BJ (cell line): ENCODE results near the gene ALAD. TPM values are rescaled to one million over a fixed set of nuclear protein-coding genes. Genes with fewer than 3 reads are reported as not detected.
"Not testable (repeated sequence)": the region's sequence is repeated elsewhere in the genome, so short reads cannot be mapped to it uniquely, and the experiment has no call there.

Experiments
- CTCF ChIA-PET: fragments of 350-600 bp; formaldehyde crosslinking; extraction: SDS; loops from one replicate; lab custom pipeline; 2021; ENCODE audit warnings: antibody characterized with exemption, inconsistent platforms; lab: Yijun Ruan, JAX
- POLR2A ChIA-PET: fragments of 300-600 bp; sonication (Branson Sonifier 250); formaldehyde crosslinking; extraction: SDS; loops from one replicate; lab custom pipeline; 2021; ENCODE audit warnings: antibody characterized with exemption; lab: Charles Lee
- DNase-seq: peaks from one replicate; pipeline ENCODE4 v3.0.0-alpha.2; 2011; ENCODE audit warnings: low read depth
- H3K27me3 ChIP-seq: 2 replicates; pipeline ENCODE4 v1.6.0; 2011; ENCODE audit warnings: low read length; ENCODE audit not compliant: control insufficient read depth, insufficient read depth
- H3K36me3 ChIP-seq: 2 replicates; pipeline ENCODE4 v1.5.1; 2011; ENCODE audit warnings: low read length; ENCODE audit not compliant: control insufficient read depth, insufficient read depth
- H3K4me3 ChIP-seq: 2 replicates; pipeline ENCODE4 v1.5.1; 2011; ENCODE audit warnings: low read depth, mild to moderate bottlenecking, control low read depth, low read length
- CTCF ChIP-seq: IDR thresholded peaks from 2 replicates; pipeline ENCODE4 v1.5.1; 2011; ENCODE audit warnings: low read depth, mild to moderate bottlenecking, control low read depth, inconsistent platforms, low read length, moderate library complexity; ENCODE audit not compliant: insufficient read depth
- polyA plus RNA-seq: library from polyadenylated mRNA; depleted of rRNA; stranded (reverse); fragments of >200 nt; gene quantifications from 2 replicates; pipeline ENCODE4 v1.2.3, GENCODE V29; 2011

ALAD gene
- polyA plus RNA-seq, 1 experiment = 9.5 TPM

DNA sequence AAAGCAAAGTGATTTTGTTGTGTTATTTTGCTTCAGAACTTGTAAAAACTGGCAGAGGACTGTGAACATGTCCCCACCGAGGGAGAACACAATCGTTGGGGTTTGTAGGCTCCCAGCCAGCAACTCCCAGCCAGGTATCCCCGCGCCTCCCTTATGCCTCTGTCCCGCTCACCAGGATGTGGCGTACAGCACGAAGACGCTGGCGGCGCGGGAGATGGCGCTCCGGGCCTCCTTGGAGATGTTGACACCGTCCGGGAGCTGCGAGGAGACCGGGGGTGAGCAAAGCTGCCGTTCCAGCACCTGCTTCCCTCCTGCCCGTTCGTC lies 8.8 kb upstream of the ALAD start:
- peak overlapping the region; percentile 99 for H3K4me3 ChIP-seq
- ChIA-PET POLR2A (interaction anchor here (0.6 to 1.3 kb wide), 6 partner anchors 9 to 240 kb away, joined by 3 to 8 read pairs (median 4); partner anchors contain the start of genes ALAD, CDC26 and PRPF4), CTCF (interaction anchor here (1.3 to 6.3 kb wide), 6 partner anchors 10 to 246 kb away, joined by 4 to 45 read pairs (median 6); partner anchors contain the start of genes ALAD, CDC26 and PRPF4)

GRCh38 chr9:113409481-113409880 lies 8.4 kb upstream of the ALAD start:
- TF ChIP-seq CTCF = no peak
- ChIA-PET CTCF (interaction anchor here (1.3 to 6.3 kb wide), 6 partner anchors 10 to 246 kb away, joined by 4 to 45 read pairs (median 6); partner anchors contain the start of genes ALAD, CDC26 and PRPF4), POLR2A (interaction anchor here (1.0 to 1.3 kb wide), 4 partner anchors 8 to 206 kb away, joined by 3 to 8 read pairs (median 5); partner anchors contain the start of genes ALAD, CDC26 and PRPF4)
- DNase-seq = no peak
- Histone ChIP-seq H3K27me3 (no peaks in the 10 kb centered on the region), H3K4me3 (peak overlapping the region; percentile 99), H3K36me3 (peaks cover 1% of the 10 kb centered on the region; the same call in 1 of the 2 replicates)

More for the DNA sequence above, 8.8 kb upstream of the ALAD start:
- Histone ChIP-seq H3K27me3 (no peaks in the 10 kb centered on the region), H3K36me3 (peaks cover 1% of the 10 kb centered on the region; the same call in 1 of the 2 replicates)
- no peak for TF ChIP-seq CTCF
- DNase-seq = no peak

- CTCF ChIA-PET = interaction anchor here (1.0 to 10.2 kb wide), 7 partner anchors 7 to 175 kb away, joined by 3 to 74 read pairs (median 3); partner anchors contain the start of genes ALAD, CDC26, PRPF4 and RNF183
- H3K27me3 ChIP-seq, POLR2A ChIA-PET, H3K4me3 ChIP-seq, H3K36me3 ChIP-seq, DNase-seq: not testable (repeated sequence)
- TF ChIP-seq CTCF = peak; percentile 84
Observed at GRCh38 chr9:113406873-113407511, 5.9 kb upstream of the ALAD start.

GRCh38 chr9:113406353-113406752 lies 5.3 kb upstream of the ALAD start:
- H3K4me3 ChIP-seq, DNase-seq, H3K36me3 ChIP-seq, H3K27me3 ChIP-seq, POLR2A ChIA-PET: not testable (repeated sequence)
- CTCF ChIA-PET = interaction anchor here (0.9 to 10.2 kb wide), 6 partner anchors 10 to 213 kb away, joined by 3 to 74 read pairs (median 4); partner anchors contain the start of genes CDC26, PRPF4 and RNF183

DNA sequence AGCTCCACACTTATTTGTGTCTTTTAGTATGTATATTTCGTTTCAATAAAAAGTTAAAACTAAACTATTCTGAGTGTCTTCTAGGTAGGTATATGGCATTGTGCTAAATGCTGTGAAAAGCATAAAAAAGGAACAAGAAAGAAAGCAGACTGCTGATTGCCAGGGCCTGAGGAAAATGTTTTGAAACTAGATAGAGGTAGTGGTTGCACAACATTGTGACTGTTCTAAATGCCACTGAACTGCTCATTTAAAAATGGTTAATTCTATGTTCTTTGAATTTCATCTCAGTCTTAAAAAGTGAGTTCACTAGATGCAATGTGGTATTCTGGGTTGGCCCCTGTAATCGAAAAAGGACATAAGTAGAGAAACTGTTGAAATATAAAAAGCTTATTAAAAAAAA lies 2.6 kb upstream of the ALAD start:
- ChIA-PET CTCF (interaction anchor here (0.6 to 10.2 kb wide), 6 partner anchors 9 to 188 kb away, joined by 3 to 74 read pairs (median 4); partner anchors contain the start of genes CDC26, PRPF4 and WDR31), POLR2A (interaction anchor here (0.7 kb wide), 1 partner anchor 52 kb away, joined by 18 read pairs; no protein-coding TSS in a partner anchor)
- H3K36me3 ChIP-seq = peaks cover 1% of the 10 kb centered on the region; the same call in 1 of the 2 replicates
- H3K4me3 ChIP-seq = no peak overlapping the region
- DNase-seq = no peak
- no peaks in the 10 kb centered on the region for H3K27me3 ChIP-seq
- no peak for TF ChIP-seq CTCF
